GM19239 (cell line): ENCODE results near the gene DESI2.

ENCODE experiments used
- DNase-seq: peaks from one replicate; pipeline ENCODE4 v3.0.0; 2011; ENCODE audit warnings: low spot score; ENCODE audit not compliant: insufficient read length
- FAIRE-seq: peaks from 2 replicates; lab custom pipeline; 2011; peaks lifted over from hg19 to GRCh38; lab: Jason Lieb, UNC

DESI2 gene

DNA sequence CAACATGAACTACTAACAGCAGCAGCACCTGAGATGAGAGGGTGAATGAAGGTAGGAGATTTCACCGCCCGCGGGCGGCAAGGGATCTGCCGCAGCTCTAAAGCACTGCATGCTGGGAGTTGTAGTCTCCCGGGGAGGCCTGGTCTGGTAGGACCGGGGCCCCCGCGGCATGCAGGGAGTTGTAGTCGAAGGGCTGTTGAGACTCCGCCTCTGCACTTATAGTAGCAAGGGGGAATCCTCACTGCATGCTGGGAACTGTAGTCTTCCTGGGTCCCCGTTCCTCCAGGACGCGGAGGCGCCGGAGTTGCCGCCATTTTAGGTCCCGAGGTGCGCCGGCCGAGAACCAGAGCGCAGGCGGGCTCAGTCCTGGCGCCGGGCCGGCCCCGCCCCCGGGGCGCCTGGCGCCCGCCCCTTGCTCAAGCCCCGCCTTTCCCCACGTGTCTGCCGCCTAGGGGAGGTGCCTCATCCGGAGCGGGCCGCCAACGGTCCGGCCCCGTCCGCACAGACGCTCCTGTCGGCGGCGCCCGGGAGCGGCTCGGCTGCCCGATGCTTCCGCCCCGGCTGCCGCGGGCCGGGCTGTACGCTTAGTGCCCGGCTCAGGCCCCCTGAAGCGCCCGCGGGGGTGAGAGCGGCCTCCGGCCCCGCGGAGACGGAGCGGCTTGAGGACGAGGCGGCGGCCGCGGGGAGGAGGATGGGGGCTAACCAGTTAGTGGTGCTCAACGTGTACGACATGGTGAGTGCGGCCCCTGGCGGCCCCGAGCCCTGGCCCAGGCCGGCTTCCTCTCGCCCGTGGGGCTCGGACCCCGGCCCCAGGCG lies at the start of gene DESI2:
TSS of gene DESI2 (plus strand) at position 504 of the 816 bp plus-strand sequence. CDS start at position 692, 188 bp downstream.
- DNase-seq (peak; percentile 92), FAIRE-seq (peak; percentile 94)

GRCh38 chr1:244603498-244603897 lies 49.4 kb upstream of the DESI2 start:
- DNase-seq = peak; percentile 8
- no peak for FAIRE-seq

DNA sequence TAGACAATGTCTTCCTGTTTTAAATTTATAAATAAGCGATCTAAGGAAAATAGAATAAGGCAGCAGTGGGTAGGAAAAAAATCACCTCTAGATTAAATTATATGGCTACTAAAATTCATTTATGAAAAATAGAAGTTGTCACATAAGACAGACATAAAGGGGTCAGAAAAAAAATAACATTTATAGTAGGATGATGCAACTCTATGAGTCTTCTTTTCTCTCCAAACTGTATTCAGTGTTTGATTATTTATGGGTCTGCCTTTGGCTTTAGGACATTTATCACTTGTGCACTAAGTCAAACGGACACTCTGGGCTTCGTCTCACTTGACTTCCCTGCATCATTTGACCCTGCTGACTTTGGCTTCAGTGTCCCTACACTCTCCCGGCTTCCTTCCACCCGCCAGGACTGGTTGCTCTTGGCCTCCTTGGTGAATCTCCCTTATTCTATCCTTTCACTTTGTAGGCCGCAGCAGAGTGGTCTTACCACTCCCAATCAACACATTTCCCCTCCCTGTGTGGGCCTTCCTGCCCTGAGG lies 47.0 kb upstream of the DESI2 start:
- DNase-seq (no peak), FAIRE-seq (no peak)

GRCh38 chr1:244614113-244614836 lies 38.7 kb upstream of the DESI2 start:
- FAIRE-seq (no peak), DNase-seq (no peak)

GRCh38 chr1:244614879-244615278 lies 38.0 kb upstream of the DESI2 start:
- DNase-seq (no peak), FAIRE-seq (no peak)

- DNase-seq (no peak), FAIRE-seq (no peak)
These were observed 37.6 kb upstream of the DESI2 start for GRCh38 chr1:244615301-244615700.

GRCh38 chr1:244626709-244627108 lies 26.2 kb upstream of the DESI2 start:
- FAIRE-seq (no peak), DNase-seq (no peak)

GRCh38 chr1:244628789-244629188 lies 24.1 kb upstream of the DESI2 start:
- no peak for FAIRE-seq
- DNase-seq = no peak

DNA sequence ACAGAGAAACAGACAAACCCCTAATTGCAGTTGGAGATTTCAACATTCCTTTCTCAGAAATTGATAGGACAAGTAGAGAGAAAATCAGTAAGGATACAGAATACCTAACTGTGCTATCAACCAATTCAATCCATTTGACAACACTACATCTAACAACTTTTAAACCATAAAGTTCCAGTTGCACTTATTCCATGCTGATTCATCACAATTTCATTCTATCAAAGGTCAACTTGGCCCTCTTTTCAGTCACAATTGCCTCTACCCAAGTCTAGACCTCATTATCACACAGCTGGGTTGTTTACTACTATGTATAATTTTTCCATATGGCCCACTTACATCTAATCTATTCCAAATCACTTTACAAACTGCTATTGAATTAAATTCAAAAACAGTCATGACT lies 19.8 kb upstream of the DESI2 start:
- FAIRE-seq = no peak
- DNase-seq = no peak

DNA sequence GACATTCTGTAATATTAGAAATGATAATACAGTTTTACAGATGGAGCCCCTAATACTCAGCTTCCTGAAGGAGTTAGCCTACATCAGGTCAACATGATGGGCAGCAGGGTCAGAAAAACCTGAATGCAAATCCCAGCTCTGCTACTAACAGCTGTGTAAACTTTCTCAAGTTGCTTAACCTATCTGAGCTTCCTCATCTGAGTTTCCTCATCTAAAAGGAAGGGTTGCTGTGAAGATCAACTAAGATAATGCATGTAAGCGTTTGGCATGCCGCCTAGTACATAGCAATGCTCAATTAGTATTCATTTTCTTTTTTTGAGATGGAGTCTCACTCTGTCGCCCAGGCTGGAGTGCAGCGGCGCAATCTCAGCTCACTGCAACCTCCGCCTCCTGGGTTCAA lies 18.4 kb upstream of the DESI2 start:
- FAIRE-seq (no peak), DNase-seq (no peak)

- FAIRE-seq (no peak), DNase-seq (no peak)
These were observed 16.3 kb upstream of the DESI2 start for GRCh38 chr1:244636488-244637259.

DNA sequence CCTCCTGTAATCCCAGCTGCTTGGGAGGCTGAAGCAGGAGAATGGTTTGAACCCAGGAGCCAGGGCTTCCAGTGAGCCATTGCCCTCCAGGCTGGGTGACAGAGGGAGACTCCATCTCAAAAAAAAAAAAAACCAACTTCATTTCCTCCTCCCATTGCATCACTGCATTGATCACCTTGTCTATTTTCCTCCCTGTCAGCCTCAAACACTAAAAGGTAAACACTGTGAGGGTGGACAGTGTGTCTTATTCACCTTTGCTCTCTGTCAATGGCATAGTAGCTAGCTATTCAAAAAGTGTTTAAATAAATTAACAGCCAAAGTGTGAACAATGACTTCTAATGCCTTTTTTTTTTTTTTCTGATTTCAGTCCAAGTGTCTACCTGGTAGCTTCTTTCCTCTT lies 13.4 kb upstream of the DESI2 start:
- no peak for DNase-seq
- no peak for FAIRE-seq

DNA sequence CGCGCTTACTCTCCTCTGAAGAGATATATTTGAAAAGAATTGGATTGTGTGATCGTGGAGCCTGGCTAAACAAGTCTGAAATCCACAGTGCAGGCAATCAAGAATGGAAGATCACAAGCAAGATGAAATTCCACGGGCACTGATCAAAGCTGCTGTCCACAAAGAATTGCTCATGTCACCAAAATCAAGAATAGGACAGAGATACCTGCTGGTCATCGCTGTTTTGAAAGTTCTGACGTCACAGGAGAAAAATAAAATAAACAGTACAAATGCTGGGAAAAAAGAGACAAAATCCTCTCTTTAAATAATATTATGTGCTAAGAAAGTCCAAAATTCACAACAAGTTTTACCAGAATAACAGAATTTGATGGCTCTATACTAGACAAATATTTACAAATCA lies 12.0 kb upstream of the DESI2 start:
- no peak for DNase-seq
- FAIRE-seq = no peak

DNA sequence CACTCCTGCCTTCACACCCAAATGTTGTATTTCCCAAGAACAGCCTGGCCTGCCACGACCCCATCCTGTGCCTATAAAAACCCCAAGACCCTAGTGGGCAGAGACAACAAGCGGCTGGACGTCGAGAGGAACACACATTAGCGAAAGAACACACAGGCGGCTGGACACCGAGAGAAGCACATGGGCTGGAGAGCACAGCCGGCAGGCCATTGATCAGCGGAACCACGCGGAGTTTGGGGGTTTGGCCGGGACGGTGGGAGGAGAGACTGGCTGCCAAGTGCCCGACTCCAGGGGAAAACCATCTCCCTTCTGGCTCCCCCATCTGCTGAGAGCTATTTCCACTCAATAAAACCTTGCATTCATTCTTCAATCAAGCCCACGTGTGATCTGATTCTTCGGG lies 10.4 kb upstream of the DESI2 start:
- DNase-seq (no peak), FAIRE-seq (no peak)

GRCh38 chr1:244642988-244643387 lies 9.9 kb upstream of the DESI2 start:
- no peak for FAIRE-seq
- no peak for DNase-seq

GRCh38 chr1:244645414-244645813 lies 7.5 kb upstream of the DESI2 start:
- no peak for DNase-seq
- FAIRE-seq = no peak

DNA sequence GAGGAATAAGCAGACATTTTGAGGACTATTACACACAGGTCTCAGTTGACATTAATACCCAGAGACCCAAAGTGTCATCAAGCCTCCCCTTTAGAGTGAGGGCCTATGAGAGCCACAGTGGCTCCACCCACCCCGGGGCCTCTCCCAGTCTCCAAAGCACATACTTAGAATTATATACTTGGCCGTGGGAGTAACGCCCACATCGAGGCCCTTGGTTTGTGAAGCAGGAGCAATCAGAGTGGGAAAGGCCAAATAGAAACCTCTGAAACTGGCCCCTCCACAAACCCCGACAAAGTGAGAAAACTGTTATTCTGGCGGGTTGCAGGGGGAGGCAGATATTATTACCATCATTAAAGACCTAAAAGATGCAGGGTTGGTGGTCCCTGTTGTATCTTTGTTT lies 7.0 kb upstream of the DESI2 start:
- no peak for FAIRE-seq

GRCh38 chr1:244647819-244648218 lies 5.1 kb upstream of the DESI2 start:
- no peak for FAIRE-seq
- DNase-seq = no peak

More for the DNA sequence above, 7.0 kb upstream of the DESI2 start:
- DNase-seq = no peak

- FAIRE-seq = no peak
- DNase-seq = no peak
These were observed 837 bp upstream of the DESI2 start for GRCh38 chr1:244651956-244652622.
